ENCODE measurements around the gene CCM2. TPM values are rescaled to one million over a fixed set of nuclear protein-coding genes. Genes with fewer than 3 reads are reported as not detected.
A peak's percentile ranks its signal among the peaks of the same experiment; 100 is the strongest.

The CCM2 gene
- total RNA-seq, 2 experiments from 2014 or later, result 58.9 to 89.1 TPM

DNA sequence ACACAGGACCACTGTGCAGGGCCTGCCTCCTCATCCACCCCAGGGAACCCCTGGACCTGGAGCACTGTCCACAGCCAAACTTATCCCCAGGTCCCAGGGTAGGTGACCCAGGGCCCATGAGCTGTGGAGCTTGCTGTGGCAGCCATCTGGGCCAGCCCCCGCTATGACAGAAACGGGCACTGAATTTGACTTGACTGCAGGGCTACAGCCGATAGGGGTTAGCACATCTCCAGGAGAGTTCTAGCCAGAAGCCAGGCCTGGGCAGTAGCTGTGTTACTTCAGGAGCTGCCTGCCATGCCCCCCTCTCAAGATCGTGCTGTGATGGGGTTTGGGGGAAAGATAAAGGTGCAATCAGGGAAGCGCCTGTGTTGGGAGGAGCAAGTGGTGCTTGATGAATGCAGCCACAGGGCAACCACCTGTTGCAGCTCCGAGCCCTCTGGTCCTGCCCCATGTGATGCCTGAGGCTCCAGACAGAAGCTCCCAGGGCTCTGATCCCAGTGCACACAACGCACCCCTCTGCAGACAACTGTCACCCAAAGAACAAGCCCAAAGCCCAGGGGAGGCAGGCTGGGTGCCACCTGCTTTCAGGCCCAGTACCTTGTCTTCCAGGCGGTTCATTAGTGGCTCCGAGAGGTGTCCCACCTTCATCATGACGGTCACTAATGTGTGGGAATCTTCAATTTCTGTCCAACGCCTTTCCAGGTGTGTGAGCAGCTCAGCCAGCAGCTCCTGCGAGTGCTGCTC, 105.0 kb downstream of the CCM2 start:
- no peak overlapping the region for H3K4me2 ChIP-seq (ENCODE audit: low read length)
- CTCF ChIA-PET (ENCODE audit: unreplicated experiment), result interaction anchor here (0.5 kb wide), 1 partner anchor 26 kb away, joined by 3 read pairs; no protein-coding TSS in a partner anchor
- no peaks in the 10 kb centered on the region for H3K9me2 ChIP-seq (ENCODE audit: insufficient read depth, low read length)
- no peak overlapping the region for H3K27ac ChIP-seq (ENCODE audit: low read depth, low read length, poor library complexity, severe bottlenecking)
- DNase-seq (ENCODE audit: low spot score), result no peak
- peaks cover 99% of the 10 kb centered on the region for H3K36me3 ChIP-seq (ENCODE audit: insufficient read depth, low read length)
- intact Hi-C loops (cut with micrococcal nuclease; ENCODE audit: unreplicated experiment), result no loop called here
- peaks cover 40% of the 10 kb centered on the region for H3K79me2 ChIP-seq (ENCODE audit: insufficient read depth, low read depth, low read length)
- peaks cover 26% of the 10 kb centered on the region for H4K20me1 ChIP-seq (ENCODE audit: insufficient read depth, low read length)
- no peak for TF ChIP-seq EZH2phosphoT487 (IDR thresholded peaks at IDR 0.05; ENCODE audit: borderline replicate concordance, low read depth, low read length)
- TF ChIP-seq, protein P1, sequence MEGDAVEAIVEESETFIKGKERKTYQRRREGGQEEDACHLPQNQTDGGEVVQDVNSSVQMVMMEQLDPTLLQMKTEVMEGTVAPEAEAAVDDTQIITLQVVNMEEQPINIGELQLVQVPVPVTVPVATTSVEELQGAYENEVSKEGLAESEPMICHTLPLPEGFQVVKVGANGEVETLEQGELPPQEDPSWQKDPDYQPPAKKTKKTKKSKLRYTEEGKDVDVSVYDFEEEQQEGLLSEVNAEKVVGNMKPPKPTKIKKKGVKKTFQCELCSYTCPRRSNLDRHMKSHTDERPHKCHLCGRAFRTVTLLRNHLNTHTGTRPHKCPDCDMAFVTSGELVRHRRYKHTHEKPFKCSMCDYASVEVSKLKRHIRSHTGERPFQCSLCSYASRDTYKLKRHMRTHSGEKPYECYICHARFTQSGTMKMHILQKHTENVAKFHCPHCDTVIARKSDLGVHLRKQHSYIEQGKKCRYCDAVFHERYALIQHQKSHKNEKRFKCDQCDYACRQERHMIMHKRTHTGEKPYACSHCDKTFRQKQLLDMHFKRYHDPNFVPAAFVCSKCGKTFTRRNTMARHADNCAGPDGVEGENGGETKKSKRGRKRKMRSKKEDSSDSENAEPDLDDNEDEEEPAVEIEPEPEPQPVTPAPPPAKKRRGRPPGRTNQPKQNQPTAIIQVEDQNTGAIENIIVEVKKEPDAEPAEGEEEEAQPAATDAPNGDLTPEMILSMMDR (conservative IDR thresholded peaks at IDR 0.05; ENCODE audit: low read length), result no peak
- POLR2A ChIA-PET, result no interaction called here
- no peak overlapping the region for H3K4me3 ChIP-seq (ENCODE audit: low read depth, low read length, poor library complexity, severe bottlenecking)
- no TSS peak for BruUV-seq (replicated peaks)
- no peaks in the 10 kb centered on the region for H3K9me3 ChIP-seq (ENCODE audit: low read length)
- peaks cover 27% of the 10 kb centered on the region for H3K4me1 ChIP-seq (ENCODE audit: insufficient read depth, low read length, poor library complexity, severe bottlenecking)
- H2AFZ ChIP-seq (ENCODE audit: low read length), result no peak overlapping the region

DNA sequence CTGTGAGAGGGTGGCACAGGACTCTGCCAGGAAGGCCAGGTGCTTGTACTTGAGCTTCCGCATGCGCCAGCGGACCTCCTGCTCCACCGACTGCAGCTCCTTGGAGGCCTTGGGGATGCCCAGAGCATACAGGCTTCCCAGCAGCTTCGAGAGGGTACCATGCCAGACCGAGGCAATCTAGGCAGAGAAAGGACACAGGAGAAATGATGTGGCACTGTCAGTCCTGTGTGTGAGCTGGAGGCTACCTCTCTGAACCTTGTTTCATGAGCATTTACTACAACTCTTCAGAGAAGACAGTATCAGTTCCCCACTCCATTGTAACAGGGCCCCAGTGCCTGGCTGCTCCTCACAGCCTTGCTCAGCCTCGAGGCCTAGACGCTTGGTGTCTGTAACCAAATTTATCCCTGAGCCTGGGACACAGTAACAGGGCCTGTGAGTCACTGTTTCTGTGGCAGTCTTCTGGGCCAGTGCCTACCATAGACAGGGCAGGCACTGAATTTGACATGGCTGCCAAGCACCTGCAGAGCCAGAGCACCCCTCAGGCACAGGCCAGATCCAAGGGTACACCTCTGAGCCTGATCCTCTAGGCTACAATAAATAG, 105.7 kb downstream of the CCM2 start:
- DNase-seq (ENCODE audit: low spot score), result no peak
- H3K4me3 ChIP-seq (ENCODE audit: low read depth, low read length, poor library complexity, severe bottlenecking), result no peak overlapping the region
- no peaks in the 10 kb centered on the region for H3K9me2 ChIP-seq (ENCODE audit: insufficient read depth, low read length)
- H3K27ac ChIP-seq (ENCODE audit: low read depth, low read length, poor library complexity, severe bottlenecking), result no peak overlapping the region
- no TSS peak for BruUV-seq (replicated peaks)
- no peak overlapping the region for H2AFZ ChIP-seq (ENCODE audit: low read length)
- H4K20me1 ChIP-seq (ENCODE audit: insufficient read depth, low read length), result peaks cover 27% of the 10 kb centered on the region
- intact Hi-C loops (cut with micrococcal nuclease; ENCODE audit: unreplicated experiment), result no loop called here
- no peak overlapping the region for H3K4me2 ChIP-seq (ENCODE audit: low read length)
- peaks cover 95% of the 10 kb centered on the region for H3K36me3 ChIP-seq (ENCODE audit: insufficient read depth, low read length)
- ChIA-PET POLR2A (no interaction called here), CTCF (ENCODE audit: unreplicated experiment) (no interaction called here)
- H3K4me1 ChIP-seq (ENCODE audit: insufficient read depth, low read length, poor library complexity, severe bottlenecking), result peaks cover 30% of the 10 kb centered on the region
- no peaks in the 10 kb centered on the region for H3K9me3 ChIP-seq (ENCODE audit: low read length)
- TF ChIP-seq, protein P1 (conservative IDR thresholded peaks at IDR 0.05; ENCODE audit: low read length), result no peak
- no peak for TF ChIP-seq EZH2phosphoT487 (IDR thresholded peaks at IDR 0.05; ENCODE audit: borderline replicate concordance, low read depth, low read length)
- peaks cover 47% of the 10 kb centered on the region for H3K79me2 ChIP-seq (ENCODE audit: insufficient read depth, low read depth, low read length)

DNA sequence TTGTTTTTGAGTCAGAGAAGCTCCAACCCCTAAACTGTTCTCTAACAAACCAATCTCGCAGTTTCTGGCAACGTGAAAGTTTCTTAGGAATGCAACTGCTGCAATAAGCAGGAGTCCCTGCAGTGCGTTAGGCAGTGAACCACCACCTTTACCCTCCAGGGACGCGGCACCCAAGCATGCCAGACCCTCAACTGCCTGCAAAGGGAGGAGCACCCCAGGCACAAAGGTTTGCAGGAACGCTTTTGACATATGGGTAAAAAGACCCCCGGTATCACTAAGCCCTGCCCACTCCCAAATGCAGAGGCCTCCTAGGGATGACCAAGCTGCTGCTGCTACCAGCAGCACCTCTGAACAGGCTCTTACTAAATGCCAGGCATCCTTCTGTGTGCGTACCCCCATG, 106.8 kb downstream of the CCM2 start:
- intact Hi-C loops (cut with micrococcal nuclease; ENCODE audit: unreplicated experiment), result no loop called here
- H3K9me3 ChIP-seq (ENCODE audit: low read length), result no peaks in the 10 kb centered on the region
- no peaks in the 10 kb centered on the region for H3K9me2 ChIP-seq (ENCODE audit: insufficient read depth, low read length)
- peaks cover 27% of the 10 kb centered on the region for H4K20me1 ChIP-seq (ENCODE audit: insufficient read depth, low read length)
- no peak overlapping the region for H3K27ac ChIP-seq (ENCODE audit: low read depth, low read length, poor library complexity, severe bottlenecking)
- H3K4me3 ChIP-seq (ENCODE audit: low read depth, low read length, poor library complexity, severe bottlenecking), result no peak overlapping the region
- TF ChIP-seq, protein P1 (conservative IDR thresholded peaks at IDR 0.05; ENCODE audit: low read length), result no peak
- no peak for TF ChIP-seq EZH2phosphoT487 (IDR thresholded peaks at IDR 0.05; ENCODE audit: borderline replicate concordance, low read depth, low read length)
- H3K4me2 ChIP-seq (ENCODE audit: low read length), result peak overlapping the region; percentile 63; the same call in 1 of the 2 replicates
- H3K79me2 ChIP-seq (ENCODE audit: insufficient read depth, low read depth, low read length), result peaks cover 54% of the 10 kb centered on the region
- peaks cover 84% of the 10 kb centered on the region for H3K36me3 ChIP-seq (ENCODE audit: insufficient read depth, low read length)
- H3K4me1 ChIP-seq (ENCODE audit: insufficient read depth, low read length, poor library complexity, severe bottlenecking), result peaks cover 30% of the 10 kb centered on the region
- POLR2A ChIA-PET, result no interaction called here
- H2AFZ ChIP-seq (ENCODE audit: low read length), result no peak overlapping the region
- CTCF ChIA-PET (ENCODE audit: unreplicated experiment), result no interaction called here
- DNase-seq (ENCODE audit: low spot score), result no peak
- BruUV-seq (replicated peaks), result no TSS peak
